Breast epithelium (tissue), 4 donors: ENCODE data around the gene DSCAML1. TPM values are rescaled to one million over a fixed set of nuclear protein-coding genes. Genes with fewer than 3 reads are reported as not detected.
A peak's percentile ranks its signal among the peaks of the same experiment; 100 is the strongest.

ENCODE experiments used
- DNase-seq, 2 donors: peaks; one replicate each; pipeline ENCODE4 v3.0.0-alpha.2; 2019; ENCODE audit warnings: low spot score in 2 of 2
- H3K27ac ChIP-seq, 2 donors: fragments of 200-600 bp; sonication (generic) in 1 of 2; one replicate each; pipeline ENCODE4 v1.5.1; 2016 to 2019; ENCODE audit warnings: mild to moderate bottlenecking in 1 of 2
- H3K27me3 ChIP-seq, 2 donors: fragments of 200-600 bp; sonication (generic) in 1 of 2; one replicate each; pipeline versions ENCODE4 v1.5.1 to v1.6.0; 2017 to 2019; ENCODE audit warnings: control low read depth in 1 of 2, mild to moderate bottlenecking in 1 of 2
- H3K36me3 ChIP-seq: fragments of 200-600 bp; one replicate; pipeline ENCODE4 v1.5.1; 2019
- H3K4me1 ChIP-seq, 2 donors: fragments of 200-600 bp; sonication (generic); one replicate each; pipeline ENCODE4 v1.5.1; 2016 to 2019; ENCODE audit warnings: control low read depth in 1 of 2
- H3K4me3 ChIP-seq, 3 donors: fragments of 200-600 bp; sonication (generic); 1 replicate in 2 of 3; 2 replicates in 1 of 3; pipeline ENCODE4 v1.5.1; 2016 to 2019; ENCODE audit warnings: mild to moderate bottlenecking in 3 of 3, moderate library complexity in 2 of 3
- H3K9me3 ChIP-seq, 2 donors: fragments of 200-600 bp; sonication (generic) in 1 of 2; one replicate each; pipeline ENCODE4 v1.5.1; 2016 to 2019; ENCODE audit warnings: control low read depth in 1 of 2
- POLR2A ChIP-seq: fragments of 450-650 bp; IDR thresholded peaks from one replicate; pipeline ENCODE4 v1.6.1; 2016; ENCODE audit warnings: antibody characterized with exemption, mild to moderate bottlenecking, moderate library complexity
- POLR2AphosphoS5 ChIP-seq, 3 donors: sonication (generic); formaldehyde crosslinking; IDR thresholded peaks; one replicate each; pipeline ENCODE4 v1.6.1; 2017; ENCODE audit warnings: antibody characterized with exemption in 3 of 3
- intact Hi-C: fragments of 100-400 bp; cut with DNase I; formaldehyde crosslinking; loops from one replicate; pipeline ENCODE4 v1.15.1; 2023; ENCODE audit warnings: low total_unique reads
- total RNA-seq, 3 donors: library from RNA; depleted of rRNA; stranded (reverse); fragments of >200 nt; gene quantifications; one replicate each; pipeline ENCODE4 v1.1.0, GENCODE V29; 2016
- TF ChIP-seq, protein P1 (sequence below), 3 donors: fragments of 450-650 bp; IDR thresholded peaks; one replicate each; pipeline ENCODE4 v1.5.1; 2016 to 2017; ENCODE audit warnings: antibody characterized with exemption in 3 of 3, mild to moderate bottlenecking in 3 of 3, moderate library complexity in 3 of 3

The DSCAML1 gene
- total RNA-seq, 3 donors from 2014 or later = 0.33 to 1.8 (median 0.64) TPM

DNA sequence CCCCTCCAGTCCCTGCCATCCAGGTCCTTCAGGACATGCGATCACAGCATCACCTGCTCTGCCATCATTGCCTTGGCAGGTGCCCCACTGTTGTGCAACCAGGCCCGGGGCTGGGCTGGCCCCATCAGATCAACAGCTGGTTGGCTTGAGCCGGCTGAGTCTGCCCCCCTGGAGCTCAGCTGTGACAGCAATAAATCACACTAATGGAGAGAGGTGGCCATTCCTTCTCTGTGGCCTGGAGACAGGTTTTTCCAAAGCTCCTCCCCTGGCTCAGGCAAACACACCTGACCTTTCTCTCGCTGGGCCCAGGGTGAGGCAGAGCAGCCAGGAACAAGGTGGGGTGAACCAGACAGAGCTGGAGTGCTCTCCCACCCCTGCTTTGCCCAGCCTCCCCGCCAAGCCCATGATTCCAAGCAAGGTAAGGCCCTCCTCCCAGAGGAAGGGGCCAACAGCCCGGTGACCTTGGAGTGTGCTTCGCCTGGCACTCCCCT lies 36.4 kb upstream of the DSCAML1 start:
- Histone ChIP-seq H3K4me3 (no peak overlapping the region), H3K36me3 (no peaks in the 10 kb centered on the region), H3K27ac (peak overlapping the region; percentile 4 to 29), H3K4me1 (no peaks in the 10 kb centered on the region), H3K9me3 (no peaks in the 10 kb centered on the region), H3K27me3 (no peaks in the 10 kb centered on the region)
- intact Hi-C loops = no loop called here
- no peak for TF ChIP-seq POLR2A
- TF ChIP-seq, protein P1, sequence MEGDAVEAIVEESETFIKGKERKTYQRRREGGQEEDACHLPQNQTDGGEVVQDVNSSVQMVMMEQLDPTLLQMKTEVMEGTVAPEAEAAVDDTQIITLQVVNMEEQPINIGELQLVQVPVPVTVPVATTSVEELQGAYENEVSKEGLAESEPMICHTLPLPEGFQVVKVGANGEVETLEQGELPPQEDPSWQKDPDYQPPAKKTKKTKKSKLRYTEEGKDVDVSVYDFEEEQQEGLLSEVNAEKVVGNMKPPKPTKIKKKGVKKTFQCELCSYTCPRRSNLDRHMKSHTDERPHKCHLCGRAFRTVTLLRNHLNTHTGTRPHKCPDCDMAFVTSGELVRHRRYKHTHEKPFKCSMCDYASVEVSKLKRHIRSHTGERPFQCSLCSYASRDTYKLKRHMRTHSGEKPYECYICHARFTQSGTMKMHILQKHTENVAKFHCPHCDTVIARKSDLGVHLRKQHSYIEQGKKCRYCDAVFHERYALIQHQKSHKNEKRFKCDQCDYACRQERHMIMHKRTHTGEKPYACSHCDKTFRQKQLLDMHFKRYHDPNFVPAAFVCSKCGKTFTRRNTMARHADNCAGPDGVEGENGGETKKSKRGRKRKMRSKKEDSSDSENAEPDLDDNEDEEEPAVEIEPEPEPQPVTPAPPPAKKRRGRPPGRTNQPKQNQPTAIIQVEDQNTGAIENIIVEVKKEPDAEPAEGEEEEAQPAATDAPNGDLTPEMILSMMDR (IDR thresholded peaks at IDR 0.05) = no peak
- peak in 2 of 3 donors; percentile 37 to 44 for TF ChIP-seq POLR2AphosphoS5 (IDR thresholded peaks at IDR 0.05)
- DNase-seq = peak; percentile 73 to 88

DNA sequence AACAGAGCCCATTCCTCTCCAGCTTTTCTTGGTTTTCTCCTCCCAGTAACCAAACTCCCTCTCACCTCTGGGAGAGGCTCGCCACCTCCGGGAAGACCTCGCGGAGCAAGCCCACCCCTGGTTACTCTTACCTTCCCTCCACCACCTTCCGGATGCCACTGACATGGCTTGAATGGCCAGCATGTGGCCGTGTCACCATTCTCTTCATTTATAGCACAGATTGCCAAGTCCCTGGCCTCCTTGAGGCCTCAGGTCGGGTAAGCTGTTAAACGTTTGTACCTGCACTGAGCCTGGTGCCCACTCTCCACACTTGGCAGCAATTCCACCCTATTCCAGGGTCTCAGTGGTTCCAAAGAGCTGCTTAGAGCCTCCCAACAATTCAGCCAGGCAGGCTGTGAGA lies 35.5 kb upstream of the DSCAML1 start:
- H3K36me3 ChIP-seq = no peaks in the 10 kb centered on the region
- H3K9me3 ChIP-seq = no peaks in the 10 kb centered on the region
- H3K27me3 ChIP-seq = no peaks in the 10 kb centered on the region
- intact Hi-C loops = no loop called here
- no peak overlapping the region for H3K4me3 ChIP-seq
- no peak overlapping the region for H3K27ac ChIP-seq
- H3K4me1 ChIP-seq = no peaks in the 10 kb centered on the region
- TF ChIP-seq POLR2A = no peak
- TF ChIP-seq, protein P1 (IDR thresholded peaks at IDR 0.05) = no peak
- TF ChIP-seq POLR2AphosphoS5 (IDR thresholded peaks at IDR 0.05) = no peak
- DNase-seq = no peak

DNA sequence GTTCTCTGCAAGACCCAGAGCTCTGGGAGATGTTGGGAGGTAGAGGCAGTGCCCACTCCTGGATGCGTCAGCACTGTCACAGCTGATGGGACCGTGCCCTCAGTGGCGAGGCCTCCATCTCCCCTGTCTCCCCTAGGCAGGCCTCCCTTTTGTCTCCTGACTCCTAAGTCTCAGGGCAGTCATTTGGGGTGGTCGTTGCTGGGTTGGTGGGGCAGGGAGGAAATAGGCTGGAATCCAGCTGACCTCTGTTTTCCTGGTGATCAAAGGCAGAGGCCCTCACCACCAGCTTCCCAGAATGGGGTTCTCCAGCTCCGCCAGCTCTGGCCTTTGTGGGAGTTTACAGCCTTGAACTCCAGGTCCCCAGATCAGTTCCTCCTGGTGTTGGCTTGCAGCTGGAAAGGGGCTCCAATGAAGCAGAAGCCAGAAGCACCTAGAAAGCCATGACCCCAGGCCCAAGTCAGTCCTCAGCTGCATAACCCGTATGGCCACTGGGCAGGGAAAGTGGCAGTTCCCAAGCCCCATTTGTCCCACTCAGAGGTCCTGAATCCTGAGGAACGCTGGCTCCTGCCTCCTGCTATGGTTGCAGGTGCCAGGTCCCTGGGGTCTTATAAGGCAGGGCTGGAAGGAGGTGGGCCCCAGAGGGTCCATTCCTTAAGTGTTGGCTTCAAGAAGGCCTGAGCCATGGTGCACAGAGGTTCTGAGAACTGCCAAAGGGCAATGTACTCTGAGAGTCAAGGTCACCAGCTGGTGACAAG lies 34.8 kb upstream of the DSCAML1 start:
- intact Hi-C loops = no loop called here
- no peak for DNase-seq

DNA sequence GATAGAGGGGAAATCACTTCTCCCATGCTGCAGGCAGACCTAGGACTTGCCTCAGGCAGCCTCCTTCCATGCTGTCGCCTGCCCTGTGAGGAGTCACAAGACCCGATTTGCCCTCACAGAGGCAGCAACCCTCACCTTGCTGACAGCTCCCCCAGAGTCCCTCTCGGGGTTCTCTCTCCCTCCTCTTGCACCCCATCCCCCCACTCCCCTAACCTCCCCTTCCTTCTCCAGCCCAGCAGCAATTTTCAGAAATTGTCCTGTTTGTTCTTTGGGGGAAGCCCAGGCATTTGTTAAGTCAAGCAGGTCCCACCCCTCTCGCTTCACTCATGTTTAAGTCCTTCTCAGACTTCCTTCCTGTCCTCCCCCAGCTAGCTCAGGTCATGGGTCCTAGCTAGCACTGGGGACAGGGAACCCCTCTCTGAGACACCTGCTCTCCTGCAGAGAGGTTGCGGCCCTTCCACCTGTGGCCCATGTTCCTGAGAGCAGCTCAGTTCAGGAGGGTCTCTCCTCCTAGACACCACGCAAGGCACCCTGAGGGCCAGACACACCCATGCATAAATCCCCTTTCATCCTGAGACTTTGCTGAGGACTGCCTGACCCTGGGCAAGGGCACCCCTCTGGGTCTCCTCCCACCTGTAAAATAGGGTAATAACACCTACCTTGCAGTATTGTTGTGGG lies 33.8 kb upstream of the DSCAML1 start:
- no peak for DNase-seq
- Histone ChIP-seq H3K27ac (no peak overlapping the region), H3K27me3 (no peaks in the 10 kb centered on the region), H3K36me3 (no peaks in the 10 kb centered on the region), H3K9me3 (no peaks in the 10 kb centered on the region), H3K4me1 (no peaks in the 10 kb centered on the region), H3K4me3 (no peak overlapping the region)
- intact Hi-C loops = no loop called here
- TF ChIP-seq, protein P1 (IDR thresholded peaks at IDR 0.05) = no peak
- no peak for TF ChIP-seq POLR2A
- no peak for TF ChIP-seq POLR2AphosphoS5 (IDR thresholded peaks at IDR 0.05)

More for the DNA sequence above, 34.8 kb upstream of the DSCAML1 start:
- Histone ChIP-seq H3K4me3 (no peak overlapping the region), H3K27me3 (no peaks in the 10 kb centered on the region), H3K27ac (no peak overlapping the region), H3K4me1 (no peaks in the 10 kb centered on the region), H3K9me3 (no peaks in the 10 kb centered on the region), H3K36me3 (no peaks in the 10 kb centered on the region)
- TF ChIP-seq POLR2AphosphoS5 (IDR thresholded peaks at IDR 0.05) = no peak

DNA sequence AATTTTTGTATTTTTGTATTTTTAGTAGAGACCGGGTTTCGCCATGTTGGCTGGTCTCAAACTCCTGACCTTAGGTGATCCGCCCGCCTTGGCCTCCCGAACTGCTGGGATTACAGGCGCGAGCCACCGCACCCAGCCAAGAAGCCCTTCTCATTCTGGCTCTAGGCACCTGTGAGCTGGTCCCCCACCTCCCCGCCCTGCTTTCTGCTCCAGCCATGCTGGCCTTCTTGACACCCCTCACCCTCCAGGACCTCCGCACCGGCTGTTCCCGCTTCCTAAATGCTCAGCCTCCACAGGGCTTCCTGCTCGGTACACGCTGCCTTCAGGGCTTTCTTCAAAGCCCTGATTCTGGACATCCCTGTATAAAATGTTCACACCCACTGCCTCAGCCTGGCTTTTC lies 33.1 kb upstream of the DSCAML1 start:
- no peak overlapping the region for H3K27ac ChIP-seq
- intact Hi-C loops = no loop called here
- no peaks in the 10 kb centered on the region for H3K4me1 ChIP-seq
- H3K4me3 ChIP-seq = no peak overlapping the region
- no peaks in the 10 kb centered on the region for H3K36me3 ChIP-seq
- H3K27me3 ChIP-seq = no peaks in the 10 kb centered on the region
- TF ChIP-seq POLR2A (no peak), POLR2AphosphoS5 (IDR thresholded peaks at IDR 0.05) (no peak)
- TF ChIP-seq, protein P1 (IDR thresholded peaks at IDR 0.05) = no peak
- DNase-seq = no peak
- H3K9me3 ChIP-seq = no peaks in the 10 kb centered on the region
